HG03045 (cell line): ENCODE data around the gene METTL25.

Source experiments
- ATAC-seq: cut with Tn5 transposase; IDR thresholded peaks from one replicate; pipeline ENCODE4 v1.9.1; 2021; ENCODE audit warnings: mild to moderate bottlenecking, moderate library complexity; ENCODE audit not compliant: unreplicated experiment

METTL25 gene

DNA sequence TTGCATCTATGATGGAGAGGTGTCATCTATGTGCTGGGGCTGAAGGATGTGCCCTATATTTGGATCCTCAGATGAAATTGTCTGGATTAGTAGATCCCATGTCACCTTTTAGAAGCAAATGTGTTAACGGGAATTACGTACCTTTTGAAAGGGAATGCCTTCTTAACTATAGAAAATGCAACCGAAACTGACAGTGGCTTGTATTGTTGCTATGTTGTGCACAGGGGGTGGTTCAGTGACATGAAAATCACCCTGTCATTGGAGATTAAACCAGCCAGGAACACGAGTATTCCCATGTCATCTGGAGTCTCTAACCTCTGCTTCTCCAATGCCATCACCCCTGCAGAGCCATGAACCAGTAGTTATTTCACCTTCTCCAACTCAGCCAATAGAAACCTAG is 110.2 kb downstream of the METTL25 start:
- no peak for ATAC-seq

DNA sequence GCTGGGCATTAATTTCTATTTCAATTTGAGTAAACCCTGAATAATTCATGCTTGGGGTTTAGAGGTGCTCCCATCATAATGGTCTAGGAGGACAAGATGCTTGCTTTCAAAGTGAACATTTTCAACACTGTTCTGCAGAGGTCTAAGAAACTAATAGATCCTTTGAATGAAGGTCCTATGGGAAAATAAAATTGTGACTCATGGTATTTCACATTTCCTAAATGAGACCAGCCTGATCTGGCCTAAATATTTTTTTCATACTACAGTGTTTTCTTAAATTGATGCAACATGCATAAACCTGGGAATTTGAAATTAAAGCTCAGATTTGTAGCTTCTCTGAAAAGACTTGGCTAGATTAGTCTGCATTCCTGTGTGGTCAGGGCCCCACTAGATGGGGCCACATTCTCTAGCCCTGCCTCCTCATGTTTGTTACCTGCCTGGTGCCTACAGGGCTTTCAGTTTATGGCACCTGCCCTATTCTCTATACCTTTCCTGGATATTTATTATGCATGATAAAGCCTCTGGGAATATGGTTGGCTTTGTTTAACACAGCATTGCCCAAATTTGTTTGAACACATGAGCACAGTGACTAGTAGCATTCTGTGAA is 112.7 kb downstream of the METTL25 start:
- ATAC-seq: no peak

DNA sequence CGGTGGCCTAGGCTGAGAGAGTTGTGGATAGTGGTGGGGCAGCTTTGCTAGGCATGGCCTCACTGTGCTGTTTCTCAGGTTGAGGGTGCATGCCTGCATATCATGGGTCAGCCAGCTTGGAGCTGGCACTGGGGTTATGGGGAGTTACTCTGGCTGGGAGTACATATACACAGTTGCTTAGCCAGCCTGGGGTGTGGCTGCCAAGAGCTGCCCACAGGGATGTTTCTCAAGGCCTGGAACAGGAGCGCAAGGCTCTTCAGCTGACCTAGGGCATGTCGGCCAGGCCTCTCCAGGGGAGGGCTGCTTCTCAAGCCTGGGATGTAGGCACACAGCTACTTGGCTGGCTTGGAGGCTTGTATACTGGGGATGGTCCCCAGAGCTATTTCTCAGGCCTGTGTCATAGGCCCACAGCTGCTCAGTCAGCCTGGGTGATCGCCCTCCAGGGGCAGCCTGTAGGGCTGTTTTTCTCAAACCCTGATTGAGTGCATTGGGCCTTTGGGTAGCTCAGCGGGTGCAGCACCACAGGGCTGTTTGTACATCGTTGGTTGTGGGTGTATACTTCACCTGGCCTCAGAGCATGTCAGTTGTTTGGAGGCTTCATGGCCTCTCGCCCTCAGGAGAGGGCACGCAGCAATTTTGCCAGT is 114.9 kb downstream of the METTL25 start:
- no peak for ATAC-seq

DNA sequence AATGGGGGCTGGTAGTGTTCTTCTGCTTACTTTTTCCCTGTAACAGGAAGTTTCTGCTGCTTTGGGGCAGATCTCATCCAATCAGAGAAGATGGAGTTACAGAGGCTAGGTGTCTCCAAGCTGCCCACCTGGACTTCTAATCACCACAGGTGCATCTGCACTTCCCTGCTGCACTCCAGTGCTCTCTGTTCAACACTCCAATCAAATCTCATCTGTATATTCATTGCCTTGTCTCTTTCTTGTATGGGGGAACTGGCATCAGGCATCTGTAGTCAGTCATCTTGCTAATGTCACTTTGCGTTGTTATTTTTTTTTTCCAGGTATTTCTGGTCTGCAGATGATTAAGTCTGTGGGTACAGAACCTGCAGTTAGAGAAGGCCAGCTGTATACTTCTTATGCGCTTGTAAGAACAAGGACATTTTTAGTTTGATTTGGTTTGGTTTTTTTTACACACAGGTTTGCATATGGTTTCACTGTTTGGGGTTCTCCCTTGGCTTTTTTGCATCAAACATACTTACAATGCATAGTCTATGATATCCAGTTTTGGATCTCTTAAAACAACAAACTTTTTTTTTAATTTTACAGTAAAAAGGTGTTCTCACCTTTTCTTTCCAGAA is 116.0 kb downstream of the METTL25 start:
- peak; percentile 81 for ATAC-seq

DNA sequence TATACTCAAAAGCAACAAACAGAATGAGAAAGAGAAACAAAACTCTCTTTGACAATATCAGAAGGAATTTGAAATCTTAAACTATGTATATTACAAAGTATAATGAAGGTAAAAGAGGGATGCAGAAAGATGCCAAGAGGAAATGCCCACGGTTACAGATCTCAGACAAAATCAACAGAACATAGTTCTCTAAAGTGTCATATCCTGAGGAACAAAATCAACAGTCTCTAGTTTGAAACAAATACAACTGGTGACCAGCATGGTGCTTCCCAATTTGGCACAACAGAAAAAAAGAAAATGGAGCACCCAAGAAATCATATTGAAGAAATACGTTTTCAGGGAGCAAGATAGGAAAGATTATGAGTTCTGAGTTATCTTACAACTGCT is 116.5 kb downstream of the METTL25 start:
- no peak for ATAC-seq

DNA sequence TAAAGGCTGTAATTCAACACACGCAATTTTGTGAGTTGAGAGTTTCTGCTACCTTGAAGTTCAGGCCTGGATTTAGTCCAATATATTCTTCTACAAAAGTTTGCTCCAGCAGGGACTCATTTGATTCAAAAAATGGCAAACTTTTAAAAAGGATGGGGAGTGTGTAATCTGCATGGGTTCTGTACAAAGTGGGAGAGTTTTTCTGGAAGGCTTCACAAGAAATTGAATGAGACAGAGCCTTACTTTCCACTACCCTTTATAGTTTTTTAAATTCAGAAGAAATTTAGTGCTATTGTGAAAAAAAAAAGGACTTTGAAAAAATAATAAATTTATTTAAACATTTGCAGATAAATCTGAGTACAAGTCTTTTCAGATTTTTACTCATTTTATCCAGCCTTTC is 116.9 kb downstream of the METTL25 start:
- ATAC-seq: no peak

DNA sequence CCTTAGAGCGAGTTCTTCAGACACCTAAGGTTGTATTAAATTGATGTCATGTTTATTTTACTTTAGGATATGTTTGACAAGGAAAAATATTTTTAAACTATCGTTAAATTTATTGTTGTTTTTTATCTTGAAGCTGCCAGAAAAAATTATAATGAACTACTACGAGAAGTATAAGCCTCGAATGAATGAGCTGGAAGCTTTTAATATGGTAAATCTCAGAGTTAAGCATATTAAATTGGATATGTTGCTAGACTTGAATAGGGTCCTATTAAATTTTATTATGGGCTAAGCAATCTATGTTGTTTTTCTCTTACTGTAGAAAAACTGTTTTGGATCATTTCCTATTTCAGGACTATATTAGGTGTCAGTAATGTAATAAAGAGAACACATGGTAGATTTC is 118.2 kb downstream of the METTL25 start:
- ATAC-seq: no peak

DNA sequence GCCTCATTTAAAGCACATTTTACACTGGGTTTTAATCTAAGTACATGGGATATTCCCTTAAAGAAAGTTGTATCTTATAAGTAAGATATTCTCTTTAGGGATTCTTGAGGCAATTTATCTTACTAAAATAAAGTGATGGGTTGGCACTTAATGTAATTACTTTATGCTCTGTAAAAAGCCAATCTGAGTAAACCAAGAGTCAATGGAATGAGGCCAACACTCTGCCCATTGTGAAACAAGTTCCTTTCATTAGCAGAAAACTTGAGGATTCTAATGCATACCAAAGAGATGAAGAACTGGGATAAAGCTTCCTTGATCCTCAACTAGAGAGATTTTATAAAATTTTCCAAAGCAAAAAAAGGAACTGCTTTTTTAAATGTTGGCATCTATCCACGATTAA is 121.2 kb downstream of the METTL25 start:
- ATAC-seq: no peak

DNA sequence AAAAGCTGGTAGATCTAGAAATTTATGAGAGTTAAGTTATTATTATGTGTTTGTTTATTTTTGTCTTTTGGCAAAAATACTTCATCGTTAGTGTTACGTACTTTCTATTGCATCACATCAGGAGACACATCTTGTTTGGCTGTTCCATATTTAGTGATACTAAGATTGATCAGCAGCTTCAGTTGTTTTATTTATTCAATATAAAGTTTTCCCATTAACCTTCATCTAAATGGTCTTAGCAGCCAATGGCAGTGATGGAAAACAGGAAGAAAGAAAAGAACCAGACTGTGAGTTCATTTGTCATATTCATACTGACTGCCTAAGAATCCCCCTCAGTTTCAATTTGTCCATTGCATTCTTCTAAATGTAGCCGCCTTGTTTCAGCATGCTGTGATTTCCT is 122.3 kb downstream of the METTL25 start:
- no peak for ATAC-seq

DNA sequence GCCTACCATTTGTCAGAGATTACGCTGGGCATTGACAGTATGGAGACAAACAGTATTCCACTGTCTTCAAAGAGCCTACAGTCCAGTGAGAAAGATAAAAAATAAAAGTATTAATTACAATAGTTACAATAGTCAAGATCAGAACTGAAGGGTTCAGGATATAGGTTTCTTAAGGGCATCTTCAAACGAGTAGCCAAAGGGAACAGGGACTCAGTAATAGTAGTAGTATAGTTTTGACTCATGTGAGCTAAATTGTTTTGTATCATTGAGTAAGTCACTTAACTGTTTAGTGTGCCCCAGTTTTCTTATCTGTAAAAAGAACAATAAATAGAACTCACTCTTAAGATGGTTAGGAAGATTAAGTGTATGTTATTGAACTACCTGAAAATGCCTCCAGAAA is 123.6 kb downstream of the METTL25 start:
- ATAC-seq: no peak

DNA sequence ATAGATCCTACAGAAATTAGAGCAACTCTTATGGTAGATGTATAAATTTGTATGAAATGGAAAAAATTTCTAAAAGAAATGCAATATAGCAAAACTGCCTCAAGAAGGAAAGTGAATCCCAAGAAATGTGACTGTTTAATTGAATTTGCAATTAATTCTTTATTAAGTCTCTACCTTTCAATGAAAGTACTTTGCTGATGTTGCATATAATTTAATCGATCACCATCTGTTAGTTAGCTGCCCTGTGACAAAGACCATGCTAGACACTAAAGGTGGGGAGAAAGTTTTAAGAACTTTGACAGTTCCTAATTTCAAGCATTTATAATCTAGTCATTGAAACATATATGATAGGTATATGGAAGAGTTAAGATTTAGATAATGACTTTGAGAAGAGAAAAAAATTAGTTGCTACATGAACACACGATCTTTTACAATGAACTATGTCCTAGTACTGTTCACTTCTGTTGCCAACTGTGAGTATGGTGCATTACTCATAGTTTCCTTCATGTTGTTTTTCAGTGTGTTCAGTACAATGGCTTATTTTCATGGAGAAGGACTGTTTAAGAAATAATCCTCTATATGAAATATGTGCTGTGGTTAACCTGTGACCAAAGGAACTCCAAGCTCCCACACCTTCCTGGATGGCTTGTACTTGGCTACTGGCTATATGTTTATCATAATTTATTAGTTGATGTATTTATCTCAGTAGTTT is 128.4 kb downstream of the METTL25 start:
- no peak for ATAC-seq

DNA sequence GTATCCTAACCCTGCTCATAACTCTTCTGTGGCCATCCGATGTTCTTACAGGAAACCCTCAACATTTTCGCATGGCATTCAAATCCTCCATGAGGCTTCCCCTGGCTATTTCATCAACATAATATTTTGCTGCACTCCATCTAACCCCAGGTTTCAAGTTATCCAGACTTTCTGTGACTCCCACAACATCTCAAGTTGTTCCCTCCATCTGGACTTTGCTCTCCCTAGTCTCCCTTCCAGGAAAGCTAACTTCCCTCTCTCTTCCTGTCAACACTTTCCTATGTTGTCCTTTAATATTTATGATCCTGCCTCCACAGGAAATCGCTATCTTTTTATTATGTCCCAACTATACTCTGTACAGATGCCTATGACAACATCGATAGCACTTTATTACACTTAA is 146.1 kb downstream of the METTL25 start:
- no peak for ATAC-seq

DNA sequence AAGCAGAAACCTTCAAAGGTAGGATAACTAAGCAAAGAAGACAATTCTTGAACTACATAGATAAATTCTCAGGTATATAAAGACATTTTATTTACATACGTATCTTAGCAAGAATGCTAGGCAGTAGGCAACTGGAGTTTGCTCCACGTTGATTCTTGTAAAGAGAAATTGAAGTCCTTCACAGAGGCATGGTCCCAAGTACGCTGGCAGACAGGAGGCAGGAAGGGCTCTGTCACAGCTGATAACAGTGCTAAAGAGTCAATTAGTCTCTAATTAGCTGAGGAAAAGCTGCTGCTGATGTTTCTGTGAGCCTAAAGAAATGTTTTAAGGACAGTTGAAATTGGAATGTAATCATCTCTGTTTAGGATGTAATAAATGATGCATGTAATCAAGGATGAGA is 146.8 kb downstream of the METTL25 start:
- ATAC-seq: no peak

DNA sequence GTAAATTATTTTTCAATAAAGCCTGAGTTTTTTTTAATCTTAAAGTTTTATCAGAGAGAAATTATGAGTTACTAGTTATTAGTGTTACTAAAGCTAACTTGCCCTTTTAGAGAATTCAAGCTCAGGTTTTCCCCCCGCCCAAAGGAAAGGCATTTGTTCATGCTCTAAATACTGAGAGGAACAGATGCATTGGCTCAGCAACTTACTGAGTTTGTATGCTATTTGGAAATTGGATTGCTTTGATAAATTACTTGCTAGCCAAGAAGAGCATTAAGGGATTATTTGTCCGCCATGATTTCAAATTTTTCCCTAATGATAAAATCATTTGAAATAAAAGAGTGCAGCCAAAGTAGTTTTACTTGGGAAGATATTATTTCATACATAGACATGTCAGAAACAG is 149.4 kb downstream of the METTL25 start:
- no peak for ATAC-seq

DNA sequence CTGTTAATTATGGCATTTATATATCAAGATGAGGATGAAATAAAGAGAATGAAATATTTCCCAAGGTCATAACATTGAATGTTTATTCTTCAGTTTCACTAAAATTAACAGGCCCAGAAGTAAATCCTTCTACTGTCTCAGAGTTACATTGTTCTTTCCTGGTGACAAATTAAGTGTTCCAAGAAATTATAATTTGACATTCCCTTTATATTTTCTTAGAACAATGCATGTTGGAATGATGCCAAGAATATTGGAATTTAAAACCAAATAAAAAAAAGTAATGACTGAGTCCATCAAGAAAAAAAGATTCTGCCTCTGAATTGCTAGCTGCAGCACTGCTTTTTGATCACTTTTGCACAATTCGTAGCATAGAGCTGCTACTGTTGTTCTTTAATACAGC is 152.1 kb downstream of the METTL25 start:
- no peak for ATAC-seq

DNA sequence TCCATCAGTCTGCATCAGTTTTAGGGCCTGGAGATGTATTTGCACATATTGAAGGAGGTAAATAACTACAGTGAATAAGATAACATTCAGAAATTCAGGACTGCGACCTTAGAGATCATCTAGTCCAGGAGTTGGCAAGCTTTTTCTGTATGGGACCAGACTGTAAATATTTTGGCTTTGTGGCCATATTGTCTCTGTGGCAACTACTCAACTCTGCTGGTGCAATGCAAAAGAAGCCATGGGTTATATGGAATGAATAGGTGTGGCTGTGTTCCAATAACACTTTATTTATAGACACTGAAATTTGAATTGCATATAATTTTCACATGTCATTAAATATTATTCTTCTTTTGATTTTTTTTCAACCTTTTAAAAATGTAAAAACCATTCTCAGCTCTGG is 156.6 kb downstream of the METTL25 start:
- no peak for ATAC-seq

DNA sequence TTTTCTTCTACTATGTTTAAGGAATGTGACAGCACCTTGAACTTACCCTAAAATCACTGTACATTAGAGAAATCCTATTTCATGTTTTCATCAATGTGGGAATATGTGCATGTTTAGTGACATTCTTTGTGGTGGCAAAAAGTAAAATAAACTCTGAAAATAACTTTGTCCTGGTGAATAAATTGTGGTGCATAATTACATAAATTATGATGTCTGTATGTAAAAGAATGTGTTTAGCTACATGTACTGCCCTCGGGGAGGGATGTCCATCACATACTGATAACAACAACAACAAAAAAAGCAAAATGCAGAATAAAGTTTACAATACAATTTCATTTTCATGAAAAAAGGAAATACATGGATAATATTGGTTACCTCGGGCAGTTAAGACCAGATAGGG is 157.3 kb downstream of the METTL25 start:
- no peak for ATAC-seq

DNA sequence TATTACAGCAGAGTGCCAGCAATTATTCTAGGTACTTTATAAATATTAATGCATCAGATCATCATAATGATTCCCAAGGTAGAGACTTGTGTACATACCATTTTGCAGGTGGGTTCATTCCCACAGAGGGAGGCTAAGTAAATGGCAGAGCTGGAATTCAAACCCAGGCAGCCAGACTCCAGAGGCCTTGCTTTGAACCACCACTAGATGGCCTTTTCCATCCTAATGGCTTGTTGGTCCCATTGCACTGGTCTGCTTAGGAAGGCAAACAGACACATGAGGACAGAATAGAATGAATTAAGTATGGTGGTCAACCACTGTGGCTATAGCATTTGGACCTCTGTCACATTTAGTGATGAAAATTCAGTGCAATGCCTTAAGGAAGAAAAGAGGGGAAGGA is 158.7 kb downstream of the METTL25 start:
- ATAC-seq: peak; percentile 64

DNA sequence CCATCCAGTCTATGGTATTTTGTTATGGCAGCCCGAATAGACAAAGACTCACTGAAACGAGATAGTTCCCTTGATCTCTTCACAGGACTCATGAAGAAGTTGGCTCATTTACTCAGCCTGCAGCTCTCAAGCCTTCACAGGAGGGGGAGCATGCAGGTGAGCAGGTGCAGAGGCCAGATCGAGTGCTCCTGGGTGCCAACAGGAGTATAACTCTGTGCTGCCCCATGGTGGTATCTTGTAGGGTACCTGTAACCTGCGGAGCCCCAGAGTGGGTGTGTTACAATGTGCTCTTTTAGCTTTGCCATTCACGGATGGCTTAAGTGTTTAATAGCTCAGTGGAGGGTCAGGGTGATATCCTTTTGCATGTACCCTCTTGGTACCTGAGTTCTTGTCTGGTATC is 159.5 kb downstream of the METTL25 start:
- ATAC-seq: no peak

DNA sequence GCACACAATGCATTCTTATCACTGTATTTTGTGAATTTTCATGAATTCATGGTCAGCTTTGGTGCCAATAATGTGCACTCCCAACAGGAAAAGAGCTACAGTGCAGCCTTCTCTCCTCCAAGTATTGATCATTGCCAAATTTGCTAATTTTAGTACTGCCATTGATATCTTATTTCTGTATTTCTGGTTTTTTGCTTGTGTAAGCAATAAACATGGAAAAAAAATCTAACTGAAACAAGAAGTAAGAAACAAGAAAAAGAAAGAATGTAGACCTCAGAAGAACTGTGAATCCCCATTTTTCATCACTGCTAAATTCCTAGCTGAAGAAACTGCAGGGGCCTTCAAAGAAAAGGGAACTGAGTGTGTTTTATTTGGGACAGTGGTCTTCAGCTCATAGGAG is 161.2 kb downstream of the METTL25 start:
- no peak for ATAC-seq

DNA sequence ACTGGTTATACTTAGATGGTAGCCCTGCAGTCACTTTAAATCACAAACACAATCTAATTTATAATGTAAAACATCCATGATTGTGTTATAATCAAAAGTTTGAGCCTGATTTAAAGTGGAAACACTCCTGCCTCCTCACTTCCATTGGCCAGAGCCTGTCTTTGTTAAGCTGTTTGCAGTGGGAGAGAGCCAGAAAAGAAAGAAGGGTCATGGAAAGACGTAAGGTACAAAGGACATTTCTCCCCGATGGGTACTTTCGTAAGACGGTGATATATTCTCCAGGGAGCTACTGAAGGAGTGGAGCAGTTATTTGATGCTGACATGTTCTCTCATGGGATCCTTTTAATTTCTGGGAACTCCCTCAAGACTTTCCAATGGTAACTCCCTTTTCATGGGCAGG is 164.0 kb downstream of the METTL25 start:
- no peak for ATAC-seq

DNA sequence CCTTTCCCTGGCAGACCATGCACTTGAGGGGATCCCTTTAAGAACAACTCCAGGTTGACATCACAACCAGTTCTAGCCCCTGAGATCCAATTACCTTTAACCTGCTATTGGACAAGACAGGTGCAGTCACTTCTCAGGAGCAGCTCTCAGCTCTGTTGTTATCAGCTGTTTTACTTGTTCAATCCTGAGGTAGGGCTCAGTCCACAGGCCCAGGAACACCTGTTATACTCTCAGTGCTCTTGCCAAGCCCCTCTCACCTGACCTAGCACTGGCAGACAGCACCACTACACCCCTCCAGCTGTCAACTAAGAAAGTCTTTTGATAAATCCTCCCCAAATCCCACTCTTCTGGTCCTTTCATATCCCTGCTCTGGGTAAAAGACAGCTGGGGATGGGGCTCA is 164.4 kb downstream of the METTL25 start:
- no peak for ATAC-seq
